Bronchial epithelial cell (primary cell): ENCODE data around the gene PREX1. TPM values are rescaled to one million over a fixed set of nuclear protein-coding genes. Genes with fewer than 3 reads are reported as not detected.

ENCODE experiments used
- DNase-seq: peaks from one replicate; pipeline ENCODE4 v3.0.0-alpha.2; 2010; ENCODE audit warnings: low read depth
- FAIRE-seq: peaks from 2 replicates; lab custom pipeline; 2011; peaks lifted over from hg19 to GRCh38; lab: Jason Lieb, UNC
- H3K27me3 ChIP-seq: 2 replicates; pipeline ENCODE4 v1.5.1; 2011; ENCODE audit warnings: low read length; ENCODE audit not compliant: control insufficient read depth, insufficient read depth
- H3K36me3 ChIP-seq: 2 replicates; pipeline ENCODE4 v1.5.1; 2011; ENCODE audit warnings: low read length; ENCODE audit not compliant: control insufficient read depth, insufficient read depth
- H3K4me3 ChIP-seq: 2 replicates; pipeline ENCODE4 v1.5.1; 2011; ENCODE audit warnings: mild to moderate bottlenecking, low read depth, low read length, control low read depth
- CTCF ChIP-seq: IDR thresholded peaks from 2 replicates; pipeline ENCODE4 v1.5.1; 2011; ENCODE audit warnings: mild to moderate bottlenecking, moderate library complexity, low read length, control low read depth, inconsistent platforms; ENCODE audit not compliant: insufficient read depth, severe bottlenecking
- total RNA-seq: library from RNA; depleted of rRNA; stranded (reverse); fragments of >200 nt; gene quantifications from 2 replicates; pipeline ENCODE4 v1.2.1, GENCODE V29; 2014

The PREX1 gene
- total RNA-seq, 1 donor from 2014 or later, result under 0.01 TPM

GRCh38 chr20:48594533-48594932 is 233.3 kb downstream of the PREX1 start:
- H3K4me3 ChIP-seq, result no peak overlapping the region
- H3K27me3 ChIP-seq, result no peaks in the 10 kb centered on the region
- no peak for DNase-seq
- TF ChIP-seq CTCF, result no peak
- no peak for FAIRE-seq
- no peaks in the 10 kb centered on the region for H3K36me3 ChIP-seq

- no peak for DNase-seq
Measured at GRCh38 chr20:48592107-48592940, 235.5 kb downstream of the PREX1 start.

GRCh38 chr20:48586730-48587129 is 241.1 kb downstream of the PREX1 start:
- H3K27me3 ChIP-seq, result no peaks in the 10 kb centered on the region
- DNase-seq, result no peak
- TF ChIP-seq CTCF, result no peak
- H3K4me3 ChIP-seq, result no peak overlapping the region
- H3K36me3 ChIP-seq, result no peaks in the 10 kb centered on the region
- no peak for FAIRE-seq

More at GRCh38 chr20:48592107-48592940, 235.5 kb downstream of the PREX1 start:
- no peak for TF ChIP-seq CTCF
- Histone ChIP-seq H3K27me3 (no peaks in the 10 kb centered on the region), H3K36me3 (no peaks in the 10 kb centered on the region), H3K4me3 (no peak overlapping the region)
- no peak for FAIRE-seq

GRCh38 chr20:48585061-48585870 is 242.5 kb downstream of the PREX1 start:
- no peaks in the 10 kb centered on the region for H3K27me3 ChIP-seq
- no peak for DNase-seq
- FAIRE-seq, result no peak
- H3K36me3 ChIP-seq, result no peaks in the 10 kb centered on the region
- no peak for TF ChIP-seq CTCF
- no peak overlapping the region for H3K4me3 ChIP-seq

GRCh38 chr20:48584391-48585060 is 243.3 kb downstream of the PREX1 start:
- no peaks in the 10 kb centered on the region for H3K27me3 ChIP-seq
- no peak overlapping the region for H3K4me3 ChIP-seq
- DNase-seq (no peak), FAIRE-seq (no peak)
- no peaks in the 10 kb centered on the region for H3K36me3 ChIP-seq
- no peak for TF ChIP-seq CTCF
